ENCODE results near the gene SH3RF2. TPM values are rescaled to one million over a fixed set of nuclear protein-coding genes. Genes with fewer than 3 reads are reported as not detected.

The SH3RF2 gene
- total and polyA plus RNA-seq, 2 of the 13 experiments (the other 11 are each of a cell fraction or from before 2014, with no cell fraction given), result 2.6 to 3.7 TPM

GRCh38 chr5:146082798-146083197 is 146.4 kb downstream of the SH3RF2 start:
- POLR2A ChIA-PET, result no interaction called here
- Histone ChIP-seq H3K27me3 (ENCODE audit: control insufficient read depth in 1 of 2, insufficient read depth in 2 of 2, low read length in 2 of 2) (no peaks in the 10 kb centered on the region), H2AFZ (ENCODE audit: low read length) (no peak overlapping the region), H3K9ac (ENCODE audit: insufficient read depth, low read depth, low read length) (no peak overlapping the region), H3K4me3 (replicated peaks in 1 of 3; ENCODE audit: insufficient read depth in 1 of 3, low read depth in 2 of 3, low read length in 3 of 3) (no peak overlapping the region), H3K79me2 (ENCODE audit: insufficient read depth, low read length) (no peaks in the 10 kb centered on the region), H3K4me2 (ENCODE audit: low read depth, low read length) (no peak overlapping the region), H3K27ac (ENCODE audit: extremely low read length, insufficient read depth, low read length) (no peak overlapping the region), H4K20me1 (ENCODE audit: insufficient read depth, low read length) (no peaks in the 10 kb centered on the region), H3K4me1 (ENCODE audit: insufficient read depth, low read length) (peaks cover 9% of the 10 kb centered on the region), H3K36me3 (replicated peaks in 1 of 2; ENCODE audit: control insufficient read depth in 1 of 2, insufficient read depth in 2 of 2, low read length in 2 of 2) (no peaks in the 10 kb centered on the region), H3K9me3 (ENCODE audit: low read length) (no peaks in the 10 kb centered on the region)
- 14% methylated on average over 2 of the region's 3 CpGs for WGBS (ENCODE audit: low lambda C conversion rate)
- no TSS peak for BruUV-seq (replicated peaks)
- in situ Hi-C loops (cut with HindIII; ENCODE audit: extremely low pct_ligation_motif_present, low pct_unique_long_range_greater_than_20kb) (no loop called here), intact Hi-C loops (cut with micrococcal nuclease; ENCODE audit: unreplicated experiment) (no loop called here)
- CTCF ChIA-PET (ENCODE audit: low intra/inter-chr PET ratio, low total read pairs), result no interaction called here
- DNase-seq (ENCODE audit: low spot score), result no peak
- peak; percentile 34 for FAIRE-seq
- ATAC-seq, result peak; percentile 52
- no peak for TF ChIP-seq NFE2L1 (CRISPR knock-in tag; IDR thresholded peaks at IDR 0.05; ENCODE audit: borderline replicate concordance)
- no peak for TF ChIP-seq ZUFSP (CRISPR knock-in tag; IDR thresholded peaks at IDR 0.05; ENCODE audit: borderline replicate concordance)
- no peak for TF ChIP-seq FUBP1 (CRISPR knock-in tag; IDR thresholded peaks at IDR 0.05; ENCODE audit: borderline replicate concordance)
- TF ChIP-seq, protein P1, sequence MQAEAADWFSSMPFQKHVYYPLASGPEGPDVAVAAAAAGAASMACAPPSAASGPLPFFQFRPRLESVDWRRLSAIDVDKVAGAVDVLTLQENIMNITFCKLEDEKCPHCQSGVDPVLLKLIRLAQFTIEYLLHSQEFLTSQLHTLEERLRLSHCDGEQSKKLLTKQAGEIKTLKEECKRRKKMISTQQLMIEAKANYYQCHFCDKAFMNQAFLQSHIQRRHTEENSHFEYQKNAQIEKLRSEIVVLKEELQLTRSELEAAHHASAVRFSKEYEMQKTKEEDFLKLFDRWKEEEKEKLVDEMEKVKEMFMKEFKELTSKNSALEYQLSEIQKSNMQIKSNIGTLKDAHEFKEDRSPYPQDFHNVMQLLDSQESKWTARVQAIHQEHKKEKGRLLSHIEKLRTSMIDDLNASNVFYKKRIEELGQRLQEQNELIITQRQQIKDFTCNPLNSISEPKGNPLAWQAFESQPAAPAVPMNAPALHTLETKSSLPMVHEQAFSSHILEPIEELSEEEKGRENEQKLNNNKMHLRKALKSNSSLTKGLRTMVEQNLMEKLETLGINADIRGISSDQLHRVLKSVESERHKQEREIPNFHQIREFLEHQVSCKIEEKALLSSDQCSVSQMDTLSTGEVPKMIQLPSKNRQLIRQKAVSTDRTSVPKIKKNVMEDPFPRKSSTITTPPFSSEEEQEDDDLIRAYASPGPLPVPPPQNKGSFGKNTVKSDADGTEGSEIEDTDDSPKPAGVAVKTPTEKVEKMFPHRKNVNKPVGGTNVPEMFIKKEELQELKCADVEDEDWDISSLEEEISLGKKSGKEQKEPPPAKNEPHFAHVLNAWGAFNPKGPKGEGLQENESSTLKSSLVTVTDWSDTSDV (CRISPR knock-in tag; IDR thresholded peaks at IDR 0.05), result no peak
- no peak for TF ChIP-seq ZBTB39 (CRISPR knock-in tag; IDR thresholded peaks at IDR 0.05)
- no peak for TF ChIP-seq ZNF768 (CRISPR knock-in tag; IDR thresholded peaks at IDR 0.05)
- no peak; the same call in 1 of the 2 replicates for TF ChIP-seq FOXA3 (CRISPR knock-in tag; IDR thresholded peaks at IDR 0.05)
- TF ChIP-seq POLR2AphosphoS5 (IDR thresholded peaks at IDR 0.05; ENCODE audit: low read depth, low read length), result no peak
- TF ChIP-seq CEBPB (IDR thresholded peaks at IDR 0.05; ENCODE audit: borderline replicate concordance, low read depth, low read length), result peak; percentile 60; the same call in 1 of the 2 replicates
- no peak for TF ChIP-seq THRA (CRISPR knock-in tag; IDR thresholded peaks at IDR 0.05; ENCODE audit: borderline replicate concordance)
- TF ChIP-seq FOXO1 (CRISPR knock-in tag; IDR thresholded peaks at IDR 0.05), result no peak
- no peak for TF ChIP-seq ZNF772 (CRISPR knock-in tag; IDR thresholded peaks at IDR 0.05)
- no peak for TF ChIP-seq PCBP1 (IDR thresholded peaks at IDR 0.05; ENCODE audit: borderline replicate concordance, low read depth, low read length)
- TF ChIP-seq HOXA3 (CRISPR knock-in tag; IDR thresholded peaks at IDR 0.05), result no peak
- no peak for TF ChIP-seq SRF (IDR thresholded peaks at IDR 0.05; ENCODE audit: low read depth, low read length)
